Measurements from ENCODE around the gene SPACA7. TPM values are rescaled to one million over a fixed set of nuclear protein-coding genes. Genes with fewer than 3 reads are reported as not detected.

SPACA7 gene
- total and polyA plus RNA-seq, 2 of the 13 experiments (the other 11 are each of a cell fraction or from before 2014, with no cell fraction given) = not detected

GRCh38 chr13:112416647-112417046, 40.5 kb downstream of the SPACA7 start:
- H3K4me3 ChIP-seq (replicated peaks in 1 of 3; ENCODE audit: insufficient read depth in 1 of 3, low read depth in 2 of 3, low read length in 3 of 3) = no peak overlapping the region
- H3K9ac ChIP-seq (ENCODE audit: insufficient read depth, low read depth, low read length) = no peak overlapping the region
- no peaks in the 10 kb centered on the region for H3K27me3 ChIP-seq (ENCODE audit: control insufficient read depth in 1 of 2, insufficient read depth in 2 of 2, low read length in 2 of 2)
- H3K4me1 ChIP-seq (ENCODE audit: insufficient read depth, low read length) = no peaks in the 10 kb centered on the region
- H4K20me1 ChIP-seq (ENCODE audit: insufficient read depth, low read length) = no peaks in the 10 kb centered on the region
- in situ Hi-C loops (cut with HindIII; ENCODE audit: extremely low pct_ligation_motif_present, low pct_unique_long_range_greater_than_20kb) = no loop called here
- ChIA-PET POLR2A (no interaction called here), CTCF (ENCODE audit: low intra/inter-chr PET ratio, low total read pairs) (no interaction called here)
- no peak overlapping the region for H3K27ac ChIP-seq (ENCODE audit: extremely low read length, insufficient read depth, low read length)
- no peak overlapping the region for H2AFZ ChIP-seq (ENCODE audit: low read length)
- H3K4me2 ChIP-seq (ENCODE audit: low read depth, low read length) = no peak overlapping the region
- intact Hi-C loops (cut with micrococcal nuclease; ENCODE audit: unreplicated experiment) = no loop called here
- FAIRE-seq (no peak), ATAC-seq (no peak), DNase-seq (ENCODE audit: low spot score) (no peak)
- no TSS peak for BruUV-seq (replicated peaks)
- WGBS (ENCODE audit: low lambda C conversion rate) = 0% methylated on average over 1 of the region's 1 CpG
- H3K9me3 ChIP-seq (ENCODE audit: low read length) = peaks cover 53% of the 10 kb centered on the region
- H3K79me2 ChIP-seq (ENCODE audit: insufficient read depth, low read length) = no peaks in the 10 kb centered on the region
- H3K36me3 ChIP-seq (replicated peaks in 1 of 2; ENCODE audit: control insufficient read depth in 1 of 2, insufficient read depth in 2 of 2, low read length in 2 of 2) = no peaks in the 10 kb centered on the region
- TF ChIP-seq ZNF564 (CRISPR knock-in tag; IDR thresholded peaks at IDR 0.05) (no peak), AFF4 (CRISPR knock-in tag; IDR thresholded peaks at IDR 0.05) (no peak), ZNF331 (CRISPR knock-in tag; IDR thresholded peaks at IDR 0.05) (no peak), ZBTB7A (CRISPR knock-in tag; IDR thresholded peaks at IDR 0.05) (no peak), ZNF142 (CRISPR knock-in tag; IDR thresholded peaks at IDR 0.05) (no peak), CREBL2 (CRISPR knock-in tag; IDR thresholded peaks at IDR 0.05; ENCODE audit: borderline replicate concordance) (no peak), THAP9 (CRISPR knock-in tag; IDR thresholded peaks at IDR 0.05; ENCODE audit: borderline replicate concordance) (no peak), ZHX1 (CRISPR knock-in tag; IDR thresholded peaks at IDR 0.05; ENCODE audit: low read depth) (no peak), RXRA (CRISPR knock-in tag; IDR thresholded peaks at IDR 0.05) (no peak)

Measured in HepG2 (cell line).